ENCODE measurements around the gene RHBDF2.
A peak's percentile ranks its signal among the peaks of the same experiment; 100 is the strongest.
"Not testable (repeated sequence)": the region's sequence is repeated elsewhere in the genome, so short reads cannot be mapped to it uniquely, and the experiment has no call there.

Gene RHBDF2

GRCh38 chr17:76538281-76538931 is 37.2 kb upstream of the RHBDF2 start:
- no peak for DNase-seq (ENCODE audit: low read depth)

DNA sequence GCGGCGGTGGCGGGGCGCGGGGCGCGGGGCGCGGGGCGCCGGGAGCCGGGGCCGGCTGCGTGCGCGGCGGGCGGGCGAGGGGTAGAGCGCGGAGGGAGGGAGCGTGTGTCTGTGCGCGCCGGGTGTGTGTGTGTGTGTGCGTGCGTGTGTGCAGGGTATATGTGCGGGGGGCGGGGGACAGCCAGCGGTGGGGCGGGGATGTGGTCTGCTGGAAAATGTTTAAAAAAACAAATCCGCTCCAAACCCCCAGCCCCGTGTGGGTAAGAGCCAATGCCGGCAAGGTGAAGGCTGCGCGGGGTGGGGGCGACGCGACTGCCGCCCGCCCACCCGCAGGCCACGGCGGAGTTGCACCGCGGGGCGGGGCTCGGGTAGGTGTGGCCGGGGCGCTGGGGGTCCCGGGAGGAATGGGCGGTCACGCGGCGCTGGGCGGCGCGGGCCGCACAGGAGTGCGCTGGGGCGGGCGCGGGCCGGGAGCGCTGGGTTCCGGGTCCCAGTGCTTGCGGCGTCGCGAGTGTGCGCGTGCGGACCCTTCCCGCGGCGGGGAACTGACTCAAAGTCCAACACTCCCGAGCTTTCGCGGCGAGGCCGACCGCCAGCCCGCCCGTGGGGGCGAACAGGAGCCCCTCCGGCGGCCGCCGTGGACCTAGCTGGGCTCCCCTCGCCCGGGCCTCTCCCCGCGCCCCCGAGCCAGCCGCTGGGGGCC is 36.5 kb upstream of the RHBDF2 start, which contains the start of gene CYGB:
Gene CYGB, minus strand, starts transcription at position 132 of the 703 bp plus-strand sequence. CDS start 167 bp downstream, outside the sequence.
- no peak for DNase-seq (ENCODE audit: low read depth)

DNA sequence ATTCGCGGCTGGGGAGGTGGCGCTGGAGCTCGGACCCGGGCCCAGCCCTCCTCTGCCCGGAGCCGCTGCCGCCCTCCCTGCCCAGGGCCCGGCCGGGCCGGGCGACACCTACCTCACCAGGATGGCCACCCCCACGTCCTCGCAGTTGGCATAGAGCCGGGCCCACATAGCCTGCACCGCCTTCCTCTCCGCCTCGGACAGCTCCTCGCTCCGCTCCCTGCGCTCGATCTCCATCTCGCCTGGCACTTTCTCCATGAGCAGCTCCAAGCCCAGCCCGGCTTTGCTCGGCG is 36.0 kb upstream of the RHBDF2 start:
- no peak for DNase-seq (ENCODE audit: low read depth)

- DNase-seq (ENCODE audit: low read depth) = no peak
Observed at GRCh38 chr17:76536511-76537287, 35.5 kb upstream of the RHBDF2 start.

DNA sequence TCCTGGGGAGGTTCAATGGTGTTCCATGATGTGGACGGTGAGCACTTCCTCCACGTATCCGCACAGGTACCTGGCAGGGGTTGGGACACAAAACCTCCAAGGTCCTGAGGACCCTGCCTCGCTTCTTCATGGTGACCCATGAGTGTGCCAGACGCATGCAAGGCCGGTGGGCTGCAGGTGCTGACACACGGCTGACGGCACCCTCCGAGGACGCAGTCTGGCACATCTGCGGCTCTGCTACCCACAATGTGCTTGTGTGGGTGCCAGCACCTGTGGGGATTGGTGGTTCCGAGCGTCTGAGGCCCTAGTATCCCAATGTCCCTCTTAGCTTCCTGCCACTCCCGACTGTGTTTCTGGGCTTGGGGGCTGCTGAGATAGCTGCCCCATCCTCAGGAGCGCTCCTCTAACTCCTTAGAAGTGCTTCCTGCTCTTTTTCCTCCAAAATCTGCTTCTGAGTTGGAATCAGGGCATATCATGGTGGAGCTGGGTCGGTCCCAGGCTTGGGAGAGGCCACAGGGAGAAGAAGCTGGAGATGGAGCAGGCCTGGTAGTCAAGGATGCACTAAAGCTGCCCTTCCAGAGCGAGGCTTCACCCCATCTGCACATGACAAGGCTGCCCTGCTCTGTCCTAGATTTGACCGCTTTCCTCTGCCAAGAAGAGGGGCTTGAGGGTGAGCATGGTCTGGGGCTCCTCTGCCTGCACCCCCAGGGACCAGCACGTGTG is 34.7 kb upstream of the RHBDF2 start:
- no peak for DNase-seq (ENCODE audit: low read depth)

DNA sequence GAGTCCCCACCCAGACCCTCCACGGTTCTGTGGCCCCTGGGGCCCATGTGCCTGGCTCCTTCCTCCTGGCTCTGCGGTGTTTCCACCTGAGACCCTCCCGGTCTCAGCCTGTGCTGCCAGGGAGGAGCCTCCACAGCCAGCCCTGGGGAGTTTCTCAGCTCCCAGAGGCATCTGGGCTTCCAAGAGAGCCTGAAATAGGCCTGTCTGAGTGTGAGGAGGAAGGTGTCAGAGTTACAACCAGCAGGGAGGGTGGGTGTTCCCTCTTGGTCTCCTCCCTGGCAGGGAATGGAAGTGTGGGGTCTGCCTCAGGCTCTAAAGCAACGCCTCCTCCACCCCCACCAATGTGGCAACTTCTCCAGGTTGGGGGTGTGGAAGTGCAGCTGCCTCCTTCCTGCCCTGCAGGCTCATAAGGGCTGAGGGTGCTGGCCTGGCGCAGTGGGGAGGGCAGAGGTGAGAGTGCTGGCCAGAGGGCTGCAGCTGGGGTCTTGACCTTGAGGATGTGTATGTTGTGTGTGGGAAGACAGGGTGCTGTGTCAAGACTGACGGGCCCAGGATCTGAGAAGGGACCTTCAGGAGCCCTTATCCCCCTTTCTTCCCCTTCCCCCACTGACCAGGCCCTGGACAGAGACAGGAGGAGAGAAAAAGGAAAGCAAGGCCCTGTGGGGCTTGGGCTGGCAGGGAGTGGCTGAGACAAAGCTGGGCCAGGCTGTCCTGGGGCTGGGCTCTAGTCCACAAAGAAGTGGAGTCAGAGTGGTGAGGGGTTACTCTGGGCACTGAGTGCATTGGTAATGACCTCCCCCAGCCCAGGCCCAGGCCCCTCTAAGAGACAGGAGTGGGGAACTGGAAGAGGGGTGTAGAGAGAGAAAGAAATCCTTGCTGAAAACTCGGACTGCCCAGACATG is 33.9 kb upstream of the RHBDF2 start:
- DNase-seq (ENCODE audit: low read depth) = no peak

DNA sequence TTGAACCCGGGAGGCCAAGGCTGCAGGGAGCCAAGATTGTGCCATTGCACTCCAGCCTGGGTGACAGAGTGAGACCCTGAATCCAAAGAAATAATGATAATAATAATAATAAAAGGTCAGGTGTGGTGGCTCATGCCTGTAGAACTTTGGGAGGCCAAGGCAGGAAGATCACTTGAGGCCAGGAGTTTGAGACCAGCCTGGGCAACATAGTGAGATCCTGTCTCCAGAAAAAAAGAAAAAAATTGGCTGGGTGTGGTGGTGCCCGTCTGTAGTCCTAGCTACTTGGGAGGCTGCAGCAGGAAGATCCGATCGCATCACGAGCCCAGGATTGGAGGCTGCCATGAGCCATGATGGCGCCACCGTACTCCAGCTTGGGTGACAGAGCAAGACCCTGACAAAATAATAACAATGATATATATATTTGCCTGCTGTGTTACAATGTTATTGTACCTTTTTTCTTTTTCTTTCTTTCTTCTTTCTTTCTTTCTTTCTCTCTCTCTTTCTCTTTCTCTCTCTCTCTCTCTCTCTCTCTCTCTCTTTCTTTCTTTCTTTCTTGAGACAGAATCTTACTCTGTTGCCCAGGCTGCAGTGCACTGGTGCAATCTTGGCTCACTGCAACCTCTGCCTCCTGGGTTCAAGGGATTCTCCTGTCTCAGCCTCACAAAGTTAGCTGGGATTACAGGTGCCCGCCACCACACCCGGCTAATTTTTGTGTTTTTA is 32.6 kb upstream of the RHBDF2 start:
- not testable (repeated sequence) for DNase-seq (ENCODE audit: low read depth)

DNA sequence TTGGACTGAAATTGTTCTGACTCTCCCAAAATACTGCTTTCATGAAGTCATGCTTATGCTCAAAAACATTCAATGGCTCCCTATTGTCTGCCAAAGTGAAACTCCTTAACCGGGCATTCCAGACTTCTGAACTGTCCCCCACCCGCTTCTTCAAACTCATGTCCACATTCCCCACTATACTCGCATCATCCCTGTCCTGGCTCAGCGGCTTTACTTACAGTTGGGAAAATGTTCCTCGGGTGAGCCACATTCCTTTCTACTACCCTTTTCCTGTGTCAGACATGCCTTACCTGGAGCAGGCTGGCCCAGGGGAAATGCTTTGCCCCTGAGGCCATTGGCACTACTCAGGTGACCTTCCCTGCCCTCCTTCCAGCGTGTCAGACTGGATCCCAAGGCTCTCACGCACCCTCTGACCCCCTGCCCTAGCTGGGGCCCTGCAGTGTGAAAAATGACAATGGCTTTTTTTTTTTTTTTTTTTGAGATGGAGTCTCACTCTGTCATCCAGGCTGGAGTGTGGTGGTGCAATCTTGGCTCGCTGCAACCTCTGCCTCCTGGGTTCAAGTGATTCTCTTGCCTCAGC is 30.9 kb upstream of the RHBDF2 start:
- DNase-seq (ENCODE audit: low read depth) = no peak

DNA sequence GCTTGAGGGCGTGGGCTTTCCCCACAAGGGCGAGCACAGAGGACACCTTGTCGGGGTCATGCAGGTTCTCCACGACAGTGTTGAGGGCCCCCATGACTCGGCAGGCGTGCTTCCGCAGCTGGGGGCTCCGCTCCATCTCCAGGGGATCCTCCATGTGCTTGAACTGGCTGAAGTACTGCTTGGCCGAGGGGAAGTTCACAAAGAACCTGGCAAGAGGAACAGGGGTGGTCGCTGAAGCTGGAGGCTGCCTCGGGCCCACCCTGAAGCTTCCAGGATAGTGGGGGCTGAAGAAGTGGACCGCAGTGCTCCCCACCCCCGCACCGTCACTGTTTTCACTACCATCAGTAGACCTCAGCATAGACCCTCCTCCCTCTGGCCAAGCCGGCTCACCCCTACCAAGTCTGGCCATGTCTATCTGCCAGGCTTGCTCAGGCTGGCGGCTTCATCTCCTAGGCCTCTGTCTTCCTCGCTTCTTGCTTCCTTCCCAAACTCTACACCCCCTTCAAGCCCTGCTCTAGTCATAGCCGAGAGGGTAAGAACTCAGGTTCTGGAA is 30.3 kb upstream of the RHBDF2 start:
- no peak for DNase-seq (ENCODE audit: low read depth)

DNA sequence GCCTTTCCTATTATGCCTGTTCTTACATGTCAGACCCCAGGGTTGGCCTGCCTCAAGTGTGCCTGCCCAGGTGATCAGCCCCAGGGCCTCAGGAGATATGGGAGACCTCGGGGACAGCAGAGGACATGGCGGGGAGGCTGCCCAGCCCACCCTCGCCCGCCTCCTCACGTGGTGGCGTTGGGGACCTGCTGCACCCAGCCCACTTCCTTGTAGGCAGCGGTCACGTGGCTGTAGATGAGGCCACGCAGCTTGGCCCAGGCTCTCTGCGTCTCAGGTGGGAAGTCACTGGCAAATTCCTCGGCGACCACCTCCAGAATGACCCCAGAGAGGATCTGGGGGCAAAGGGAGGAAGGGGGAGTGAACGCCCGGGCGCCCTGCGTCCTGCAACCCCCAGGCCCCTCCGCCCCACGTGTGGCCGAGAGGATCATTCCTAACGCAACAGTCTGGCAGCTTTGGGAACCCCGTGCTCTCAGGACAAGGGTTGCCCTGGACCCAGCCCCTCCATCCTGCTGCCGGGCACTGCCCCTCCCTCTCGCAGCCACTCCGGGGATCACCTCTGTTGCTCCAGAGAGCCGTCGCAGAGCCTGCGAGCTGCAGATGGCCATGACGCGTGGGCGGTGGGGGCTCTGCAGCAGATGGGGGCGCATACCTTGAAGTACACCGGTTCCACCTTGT is 29.7 kb upstream of the RHBDF2 start:
- DNase-seq (ENCODE audit: low read depth) = no peak

- peak; percentile 83 for DNase-seq (ENCODE audit: low read depth)
Observed at GRCh38 chr17:76530095-76530723, 29.0 kb upstream of the RHBDF2 start.

DNA sequence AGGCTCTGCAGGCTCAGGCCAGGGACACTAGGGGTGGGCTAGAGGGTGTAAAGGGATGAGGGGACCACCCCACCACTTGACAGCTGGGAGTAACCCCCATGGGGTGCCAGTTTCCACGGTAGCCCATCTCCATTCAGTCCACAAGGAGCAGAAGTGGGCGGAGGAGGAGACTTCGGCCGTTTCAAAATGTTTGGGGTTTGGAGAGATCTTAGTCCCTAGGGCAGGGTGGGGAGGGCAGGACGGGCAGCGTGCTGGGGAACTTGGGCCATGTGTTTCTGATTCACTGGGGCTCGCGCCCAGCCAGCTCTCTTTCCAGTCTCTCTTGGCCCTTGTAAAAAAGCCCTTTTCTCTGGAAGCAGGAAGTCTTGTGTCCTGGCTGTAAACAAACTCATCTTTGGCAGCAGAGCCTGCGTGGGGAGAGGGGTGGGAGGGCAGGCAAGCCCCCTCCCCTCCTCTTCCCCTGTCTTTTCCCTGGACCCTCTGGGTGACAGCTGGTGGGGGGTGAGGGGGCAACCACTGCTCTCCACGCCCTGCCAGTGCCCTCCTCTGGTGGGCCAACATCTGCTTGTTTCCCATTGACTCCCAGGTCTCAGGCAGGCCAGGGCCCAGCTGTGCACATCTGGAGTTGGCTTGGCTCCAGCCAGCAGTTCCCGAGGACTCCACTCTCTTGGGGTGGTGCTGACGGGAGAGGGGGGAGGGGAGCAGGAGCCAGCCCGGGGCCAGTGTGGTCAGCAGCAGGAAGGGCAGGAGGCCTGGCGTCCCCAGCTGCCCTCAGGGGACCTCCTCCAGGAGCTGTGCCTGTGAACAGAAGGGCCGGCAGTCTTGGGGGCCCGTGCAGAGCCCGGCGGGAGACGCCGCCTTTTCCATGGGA is 28.2 kb upstream of the RHBDF2 start:
- peak; percentile 95 for DNase-seq (ENCODE audit: low read depth)

DNA sequence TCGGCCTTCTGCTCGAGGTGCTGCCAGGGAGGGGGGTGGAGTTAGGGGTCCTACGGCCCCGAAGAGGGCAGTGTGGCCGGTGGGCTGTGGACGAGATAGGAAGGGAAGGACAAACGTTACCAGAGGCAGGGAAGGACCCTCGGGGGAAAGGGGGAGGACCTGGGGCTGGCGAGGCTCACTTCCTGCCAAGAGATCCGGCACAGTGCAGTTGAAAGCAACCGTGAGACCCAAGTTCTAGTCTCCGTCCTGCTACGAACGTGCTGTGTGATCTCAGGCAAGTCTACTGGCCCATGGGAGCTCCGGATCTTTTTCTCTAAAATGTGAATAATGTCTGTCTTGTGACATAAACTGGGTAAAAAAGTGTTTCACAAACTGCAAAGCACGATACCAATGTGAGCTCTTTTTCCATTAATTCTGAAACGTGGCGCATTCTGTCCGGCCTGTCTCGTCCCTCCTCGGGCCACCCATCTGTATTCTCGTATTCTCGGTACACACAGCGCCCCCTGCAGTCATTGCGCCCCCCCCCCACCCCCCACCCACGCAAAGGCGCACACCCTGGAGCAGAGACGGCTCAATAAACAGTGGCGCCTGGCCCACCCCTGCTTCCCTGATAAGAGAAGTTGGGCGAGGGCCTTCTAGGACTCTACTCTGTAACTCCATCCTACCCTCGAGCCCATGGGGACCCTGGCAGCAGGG is 27.5 kb upstream of the RHBDF2 start:
- DNase-seq (ENCODE audit: low read depth) = peak; percentile 30

DNA sequence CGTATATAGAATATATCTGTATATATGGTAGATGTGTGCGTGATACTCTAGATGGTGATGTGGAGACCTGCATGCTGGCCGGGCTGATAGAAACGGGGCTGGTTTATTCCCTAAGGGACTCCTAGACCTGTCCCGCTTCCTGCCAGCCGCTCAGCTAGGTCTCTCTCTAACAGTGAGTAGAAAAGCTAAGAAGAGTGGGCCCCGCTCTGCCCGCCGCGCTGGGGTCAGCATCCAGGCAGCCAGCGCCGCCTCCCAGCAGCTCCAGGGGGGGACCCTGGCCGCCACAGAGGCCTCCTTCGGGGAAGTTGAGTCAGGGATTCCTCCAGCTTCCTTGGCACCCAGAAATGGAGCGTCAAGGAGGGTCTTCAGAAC is 26.9 kb upstream of the RHBDF2 start:
- DNase-seq (ENCODE audit: low read depth) = no peak

- no peak for DNase-seq (ENCODE audit: low read depth)
Observed at GRCh38 chr17:76527430-76528111, 26.3 kb upstream of the RHBDF2 start.

DNA sequence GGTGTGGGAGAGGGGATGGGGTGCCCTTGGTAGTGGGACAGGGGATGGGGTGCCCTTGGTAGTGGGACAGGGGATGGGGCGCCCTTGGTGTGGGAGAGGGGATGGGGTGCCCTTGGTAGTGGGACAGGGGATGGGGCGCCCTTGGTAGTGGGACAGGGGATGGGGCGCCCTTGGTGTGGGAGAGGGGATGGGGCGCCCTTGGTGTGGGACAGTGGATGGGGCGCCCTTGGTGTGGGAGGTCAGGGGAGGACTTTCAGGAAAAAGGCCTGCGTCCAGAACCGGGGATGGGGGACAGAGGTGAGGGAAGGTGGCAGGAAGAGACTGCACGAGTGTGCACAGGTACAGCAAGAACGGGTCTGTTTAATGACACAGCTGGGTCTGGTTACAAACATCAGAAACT is 25.8 kb upstream of the RHBDF2 start:
- DNase-seq (ENCODE audit: low read depth) = not testable (repeated sequence)

DNA sequence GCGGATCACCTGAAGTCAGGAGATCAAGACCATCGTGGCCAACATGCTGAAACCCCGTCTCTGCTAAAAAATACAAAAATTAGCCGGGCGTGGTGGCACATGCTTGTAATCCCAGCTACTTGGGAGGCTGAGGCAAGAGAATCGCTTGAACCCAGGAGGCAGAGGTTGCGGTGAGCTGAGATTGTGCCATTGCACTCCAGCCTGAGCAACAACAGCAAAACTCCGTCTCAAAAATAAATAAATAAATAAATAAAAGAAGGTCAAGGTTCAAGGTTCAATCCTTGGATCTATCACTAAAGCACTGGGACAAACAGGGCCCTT is 24.2 kb upstream of the RHBDF2 start:
- DNase-seq (ENCODE audit: low read depth) = not testable (repeated sequence)

Data from fibroblast of gingiva (primary cell).